KMS-11 (cell line): ENCODE data around the gene KRT85.
A peak's percentile ranks its signal among the peaks of the same experiment; 100 is the strongest.

Experiments used
- H2AFZ ChIP-seq: fragments of 200-600 bp; sonication (generic); 2 replicates; pipeline ENCODE4 v1.6.1; 2016; ENCODE audit warnings: antibody characterized with exemption, mixed run types, low read depth
- H3K27ac ChIP-seq: fragments of 200-600 bp; sonication (generic); 2 replicates; pipeline ENCODE4 v1.6.1; 2016; ENCODE audit warnings: mild to moderate bottlenecking, mixed run types
- H3K27me3 ChIP-seq: fragments of 200-600 bp; sonication (generic); 2 replicates; pipeline ENCODE4 v1.6.1; 2017; ENCODE audit warnings: mild to moderate bottlenecking, low read depth, mixed run types, moderate library complexity; ENCODE audit not compliant: insufficient read depth
- H3K36me3 ChIP-seq: fragments of 200-600 bp; sonication (generic); 2 replicates; pipeline ENCODE4 v1.6.1; 2017; ENCODE audit warnings: mild to moderate bottlenecking, mixed run types; ENCODE audit not compliant: insufficient read depth
- H3K4me1 ChIP-seq: fragments of 200-600 bp; sonication (generic); 2 replicates; pipeline ENCODE4 v1.6.1; 2016; ENCODE audit warnings: mild to moderate bottlenecking, low read depth, mixed run types; ENCODE audit not compliant: poor library complexity, severe bottlenecking
- H3K4me2 ChIP-seq: fragments of 200-600 bp; sonication (generic); 2 replicates; pipeline ENCODE4 v1.7.0; 2016; ENCODE audit warnings: mild to moderate bottlenecking, mixed run types
- H3K4me3 ChIP-seq: fragments of 200-600 bp; sonication (generic); IDR thresholded peaks from 2 replicates; pipeline ENCODE4 v1.6.1; 2017; ENCODE audit warnings: low read depth, low read length, mixed read lengths; ENCODE audit not compliant: insufficient read depth
- H3K79me2 ChIP-seq: fragments of 200-600 bp; sonication (generic); 2 replicates; pipeline ENCODE4 v1.6.1; 2016; ENCODE audit warnings: low read depth, mixed run types; ENCODE audit not compliant: insufficient read depth
- H3K9ac ChIP-seq: fragments of 200-600 bp; sonication (generic); 2 replicates; pipeline ENCODE4 v1.6.1; 2016; ENCODE audit warnings: mild to moderate bottlenecking, mixed run types
- H4K20me1 ChIP-seq: fragments of 200-600 bp; sonication (generic); 2 replicates; pipeline ENCODE4 v1.6.1; 2016; ENCODE audit warnings: mild to moderate bottlenecking, mixed run types; ENCODE audit not compliant: insufficient read depth
- TF ChIP-seq, protein P1 (sequence below): fragments of 200-600 bp; sonication (generic); conservative IDR thresholded peaks from 2 replicates; pipeline ENCODE4 v1.6.1; 2017; ENCODE audit warnings: low read depth, mild to moderate bottlenecking, antibody characterized with exemption, low read length, moderate library complexity, mixed read lengths

Gene KRT85

DNA sequence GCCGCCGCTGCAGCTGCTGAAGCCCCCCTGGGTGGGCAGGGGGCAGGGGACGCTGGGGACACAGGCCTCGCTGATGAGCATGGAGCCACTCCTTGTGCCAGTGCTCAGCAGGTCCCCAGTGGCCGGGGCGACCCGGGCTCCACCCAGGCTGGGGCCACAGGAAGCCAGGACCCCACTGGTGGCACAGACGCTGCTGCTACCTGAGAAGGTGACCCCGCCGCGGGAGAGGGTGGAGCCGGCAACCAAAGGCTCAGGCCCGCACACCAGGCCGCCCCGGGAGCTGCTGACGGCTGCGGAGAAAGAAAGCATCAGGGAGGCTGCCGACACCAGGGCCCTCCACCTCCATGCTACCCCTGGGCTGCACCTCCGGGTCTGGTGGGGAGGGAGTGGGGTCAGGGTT, 10.8 kb upstream of the KRT85 start:
- Histone ChIP-seq H3K4me1 (no peaks in the 10 kb centered on the region), H3K4me3 (no peak overlapping the region), H3K36me3 (no peaks in the 10 kb centered on the region), H3K4me2 (no peak overlapping the region), H2AFZ (no peak overlapping the region), H3K9ac (no peak overlapping the region), H3K27ac (no peak overlapping the region), H3K27me3 (peaks cover 37% of the 10 kb centered on the region; the same call in 1 of the 2 replicates), H3K79me2 (no peaks in the 10 kb centered on the region), H4K20me1 (no peaks in the 10 kb centered on the region)
- TF ChIP-seq, protein P1, sequence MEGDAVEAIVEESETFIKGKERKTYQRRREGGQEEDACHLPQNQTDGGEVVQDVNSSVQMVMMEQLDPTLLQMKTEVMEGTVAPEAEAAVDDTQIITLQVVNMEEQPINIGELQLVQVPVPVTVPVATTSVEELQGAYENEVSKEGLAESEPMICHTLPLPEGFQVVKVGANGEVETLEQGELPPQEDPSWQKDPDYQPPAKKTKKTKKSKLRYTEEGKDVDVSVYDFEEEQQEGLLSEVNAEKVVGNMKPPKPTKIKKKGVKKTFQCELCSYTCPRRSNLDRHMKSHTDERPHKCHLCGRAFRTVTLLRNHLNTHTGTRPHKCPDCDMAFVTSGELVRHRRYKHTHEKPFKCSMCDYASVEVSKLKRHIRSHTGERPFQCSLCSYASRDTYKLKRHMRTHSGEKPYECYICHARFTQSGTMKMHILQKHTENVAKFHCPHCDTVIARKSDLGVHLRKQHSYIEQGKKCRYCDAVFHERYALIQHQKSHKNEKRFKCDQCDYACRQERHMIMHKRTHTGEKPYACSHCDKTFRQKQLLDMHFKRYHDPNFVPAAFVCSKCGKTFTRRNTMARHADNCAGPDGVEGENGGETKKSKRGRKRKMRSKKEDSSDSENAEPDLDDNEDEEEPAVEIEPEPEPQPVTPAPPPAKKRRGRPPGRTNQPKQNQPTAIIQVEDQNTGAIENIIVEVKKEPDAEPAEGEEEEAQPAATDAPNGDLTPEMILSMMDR, result no peak

DNA sequence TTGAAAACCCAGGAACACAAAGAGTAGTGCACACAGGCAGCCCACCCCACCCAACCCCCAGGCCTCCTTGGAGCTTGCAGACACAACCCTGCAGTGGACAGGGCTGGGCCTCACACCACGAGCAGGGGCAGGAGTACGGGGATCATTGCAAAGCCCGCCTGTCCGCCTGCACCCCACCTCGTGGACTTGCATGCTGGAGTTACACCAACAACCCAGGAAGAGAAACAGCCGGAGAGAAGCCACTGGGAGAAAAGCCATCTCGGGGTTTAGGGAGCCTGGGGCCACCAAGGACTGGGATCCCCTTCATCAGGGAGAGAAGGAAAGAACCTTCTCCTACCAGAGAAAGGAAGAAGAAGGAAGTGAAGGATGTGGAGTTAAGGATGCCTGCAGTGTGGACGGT, 10.0 kb upstream of the KRT85 start:
- no peak overlapping the region for H3K9ac ChIP-seq
- H3K36me3 ChIP-seq, result no peaks in the 10 kb centered on the region
- H3K4me2 ChIP-seq, result no peak overlapping the region
- H2AFZ ChIP-seq, result no peak overlapping the region
- TF ChIP-seq, protein P1, result no peak
- H3K79me2 ChIP-seq, result no peaks in the 10 kb centered on the region
- peaks cover 29% of the 10 kb centered on the region; the same call in 1 of the 2 replicates for H3K27me3 ChIP-seq
- H3K4me1 ChIP-seq, result no peaks in the 10 kb centered on the region
- H3K27ac ChIP-seq, result no peak overlapping the region
- no peak overlapping the region for H3K4me3 ChIP-seq
- no peaks in the 10 kb centered on the region for H4K20me1 ChIP-seq

DNA sequence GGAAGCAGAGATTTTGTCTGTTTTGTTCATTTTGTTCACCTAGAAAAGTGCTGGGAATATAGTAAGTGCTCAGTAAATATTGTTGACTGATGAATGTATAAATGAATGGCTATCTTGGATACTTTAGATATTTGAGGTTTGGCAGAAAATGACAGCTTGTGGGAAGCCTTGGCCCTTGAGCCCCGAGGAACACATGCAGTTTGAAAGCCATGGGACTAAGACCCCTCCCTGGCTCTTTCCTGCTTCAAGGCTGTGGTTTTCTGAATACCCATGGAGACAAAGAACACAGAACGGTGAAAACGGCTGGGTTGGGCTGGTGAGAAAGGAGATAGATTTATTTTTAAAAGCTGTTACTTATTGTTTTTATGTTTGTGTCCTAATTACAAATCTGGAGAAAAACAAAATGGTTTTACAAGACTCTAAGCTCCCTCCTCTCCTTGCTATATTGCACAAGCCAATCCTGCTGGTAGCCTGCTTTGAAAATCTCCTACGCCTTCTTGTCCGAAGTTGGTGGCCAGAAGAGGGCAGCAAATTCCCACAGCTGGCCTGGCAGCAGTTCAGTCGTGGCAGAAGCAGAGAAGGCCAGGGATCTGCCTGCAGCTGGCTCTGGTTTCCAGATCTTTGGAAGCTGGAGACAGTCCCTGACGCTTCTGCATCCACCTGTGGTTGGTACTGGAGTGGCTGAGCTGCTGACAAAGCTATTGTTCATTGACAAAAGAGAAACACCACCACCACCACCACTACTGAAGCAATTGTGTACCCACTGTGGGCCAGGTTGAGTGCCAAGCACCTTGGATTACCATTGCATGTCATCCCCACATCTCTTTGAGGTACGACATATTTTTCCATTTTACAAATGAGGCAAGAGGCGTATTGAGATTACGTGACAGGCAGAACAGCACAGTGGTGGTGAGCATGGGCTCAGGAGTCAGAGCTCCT, 5.2 kb upstream of the KRT85 start:
- no peaks in the 10 kb centered on the region for H3K79me2 ChIP-seq
- H3K36me3 ChIP-seq, result no peaks in the 10 kb centered on the region
- no peak overlapping the region for H3K4me3 ChIP-seq
- H3K4me2 ChIP-seq, result no peak overlapping the region
- H3K27ac ChIP-seq, result no peak overlapping the region
- no peak overlapping the region for H2AFZ ChIP-seq
- no peaks in the 10 kb centered on the region for H4K20me1 ChIP-seq
- TF ChIP-seq, protein P1, result peak; percentile 71
- peaks cover 57% of the 10 kb centered on the region; the same call in 1 of the 2 replicates for H3K27me3 ChIP-seq
- H3K4me1 ChIP-seq, result no peaks in the 10 kb centered on the region
- H3K9ac ChIP-seq, result no peak overlapping the region

DNA sequence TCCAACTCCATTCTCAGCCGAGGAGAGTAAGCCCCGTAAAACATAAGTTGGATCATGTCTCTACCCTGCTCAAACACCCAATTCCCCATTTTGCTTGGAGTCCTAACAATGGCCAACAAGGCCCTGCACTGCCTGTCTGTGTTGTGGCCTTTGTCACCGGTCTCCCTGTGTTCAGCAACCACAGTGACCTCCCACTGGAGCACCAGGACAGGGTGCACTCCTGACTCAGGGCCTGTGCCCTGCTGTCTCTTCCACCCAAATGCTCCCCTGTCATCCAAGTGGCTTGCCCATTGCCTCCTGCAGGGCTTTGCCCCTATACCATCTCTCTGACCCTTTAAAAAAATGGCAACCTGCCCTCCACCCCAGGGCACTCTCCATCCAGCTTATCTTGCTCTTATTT, 4.4 kb upstream of the KRT85 start:
- Histone ChIP-seq H3K9ac (no peak overlapping the region), H2AFZ (no peak overlapping the region), H3K4me1 (no peaks in the 10 kb centered on the region), H3K27me3 (peaks cover 62% of the 10 kb centered on the region; the same call in 1 of the 2 replicates), H3K4me2 (no peak overlapping the region), H4K20me1 (no peaks in the 10 kb centered on the region), H3K36me3 (no peaks in the 10 kb centered on the region), H3K4me3 (no peak overlapping the region), H3K79me2 (no peaks in the 10 kb centered on the region), H3K27ac (no peak overlapping the region)
- TF ChIP-seq, protein P1, result no peak
